GM18951 (cell line): ENCODE measurements around the gene RAB28.

ENCODE experiments used
- POLR2A ChIP-seq: IDR thresholded peaks from 4 replicates; pipeline ENCODE4 v1.6.1; 2011; ENCODE audit warnings: mild to moderate bottlenecking; ENCODE audit not compliant: insufficient read length, insufficient read depth; ENCODE audit errors: extremely low read depth
- in situ Hi-C: fragments of 300-500 bp; cut with MboI; formaldehyde crosslinking; loops from one replicate; pipeline ENCODE4 v1.12.0; 2022; ENCODE audit warnings: low sequenced_read_pairs, mixed read lengths, inconsistent platforms; ENCODE audit not compliant: unreplicated experiment

The RAB28 gene

DNA sequence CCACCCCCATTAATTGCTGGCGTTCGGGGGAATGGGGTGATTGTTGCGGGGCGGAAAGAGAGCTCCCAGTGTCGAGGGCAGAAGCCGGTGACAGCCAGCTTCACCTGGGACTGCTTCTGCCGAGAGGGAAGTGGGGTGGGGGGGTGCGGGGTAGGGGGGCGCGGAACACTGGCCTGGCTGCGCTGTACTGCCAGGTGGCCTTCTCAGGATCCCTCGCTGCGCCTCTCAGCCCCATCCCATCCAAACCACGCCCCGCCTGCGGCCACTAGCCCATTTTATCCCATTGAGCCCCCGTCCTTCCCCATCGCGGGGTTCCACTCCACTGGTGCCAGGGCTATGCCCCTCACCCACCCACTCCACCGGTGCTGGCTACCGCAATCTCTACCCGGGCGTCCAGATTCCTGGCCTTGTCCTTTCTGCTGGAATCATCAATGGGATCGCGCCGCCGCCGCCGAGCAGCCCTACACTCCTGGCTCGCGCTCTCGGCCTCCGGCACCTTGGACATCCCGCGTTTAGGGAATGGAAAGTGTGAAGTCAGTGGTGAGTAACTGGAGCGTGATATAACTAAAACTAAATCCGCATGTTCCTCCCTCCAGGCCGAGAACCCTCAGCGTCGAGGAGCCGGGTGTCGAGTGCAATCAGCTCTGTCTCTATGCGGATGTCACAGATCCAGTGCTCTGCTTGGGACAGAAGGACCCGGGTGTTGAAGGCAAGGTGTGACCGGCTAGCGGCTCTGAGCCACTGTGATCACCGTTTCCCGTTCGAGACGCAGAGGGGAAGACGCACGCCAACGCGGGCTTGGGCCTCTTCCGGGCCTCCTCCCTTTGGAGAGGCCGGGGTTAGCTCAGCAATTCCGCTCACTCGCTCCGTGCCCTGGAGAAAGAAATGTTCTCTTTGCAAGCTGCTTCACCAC is 39.7 kb upstream of the RAB28 start:
- in situ Hi-C loops, result no loop called here
- no peak for TF ChIP-seq POLR2A

DNA sequence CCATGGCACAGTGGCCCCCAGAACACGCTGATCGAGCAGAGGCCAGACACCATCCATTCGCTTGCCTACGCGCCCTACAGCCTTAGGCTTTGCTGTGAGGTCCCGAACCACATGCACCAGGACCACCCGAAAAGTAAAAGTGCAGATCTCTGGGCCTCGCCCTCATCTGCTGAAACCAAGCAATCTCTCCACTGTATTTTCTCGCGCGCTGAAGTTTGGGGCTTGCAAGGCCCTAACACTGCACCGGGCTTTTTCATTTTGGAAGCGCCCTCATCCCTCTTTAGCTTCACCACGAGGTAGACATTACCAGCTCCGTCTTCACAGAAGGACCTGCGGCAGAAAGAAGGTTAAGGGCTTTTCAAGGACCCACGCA is 39.0 kb upstream of the RAB28 start:
- no peak for TF ChIP-seq POLR2A
- in situ Hi-C loops, result no loop called here

DNA sequence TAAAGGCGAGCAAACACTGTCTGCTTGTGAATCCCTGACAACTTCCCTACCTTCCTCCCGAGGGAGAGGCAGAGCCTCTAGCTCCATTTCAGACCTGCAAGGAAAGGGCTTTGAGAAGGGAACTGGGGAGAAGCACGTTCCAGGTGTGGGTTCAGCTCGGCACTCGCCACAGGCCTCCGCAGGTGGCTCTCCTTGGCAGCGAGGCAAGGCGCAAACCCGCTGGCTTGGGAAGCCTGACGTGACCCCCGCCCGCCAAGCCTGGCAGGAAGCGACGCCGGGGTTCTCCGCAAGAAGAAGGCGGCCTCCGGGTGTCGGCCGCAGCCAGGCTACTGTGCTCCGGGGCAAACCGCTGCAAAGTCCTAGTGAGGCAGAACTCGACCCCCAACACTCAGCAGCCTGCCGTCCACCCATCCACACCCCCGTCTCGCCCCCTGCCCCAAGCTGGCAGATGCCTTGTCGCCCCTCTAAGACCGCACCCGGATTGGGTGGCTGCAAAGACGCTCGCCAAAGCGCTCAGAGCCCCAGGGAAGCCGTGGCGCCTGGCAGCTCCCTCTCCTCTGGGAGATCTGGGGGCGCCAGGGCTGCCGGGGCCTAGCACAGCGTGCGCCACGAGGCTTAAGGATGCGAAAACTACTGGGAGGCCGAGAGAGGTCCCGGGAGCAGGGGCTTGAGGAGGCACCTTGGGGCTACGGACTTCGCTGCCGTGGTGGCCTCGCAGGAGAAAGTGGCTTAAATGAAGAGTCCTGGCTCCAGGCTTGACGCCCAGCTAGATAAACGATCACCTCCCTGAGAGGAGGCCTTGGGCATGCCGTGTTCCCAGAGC is 38.4 kb upstream of the RAB28 start:
- in situ Hi-C loops, result no loop called here
- no peak for TF ChIP-seq POLR2A

DNA sequence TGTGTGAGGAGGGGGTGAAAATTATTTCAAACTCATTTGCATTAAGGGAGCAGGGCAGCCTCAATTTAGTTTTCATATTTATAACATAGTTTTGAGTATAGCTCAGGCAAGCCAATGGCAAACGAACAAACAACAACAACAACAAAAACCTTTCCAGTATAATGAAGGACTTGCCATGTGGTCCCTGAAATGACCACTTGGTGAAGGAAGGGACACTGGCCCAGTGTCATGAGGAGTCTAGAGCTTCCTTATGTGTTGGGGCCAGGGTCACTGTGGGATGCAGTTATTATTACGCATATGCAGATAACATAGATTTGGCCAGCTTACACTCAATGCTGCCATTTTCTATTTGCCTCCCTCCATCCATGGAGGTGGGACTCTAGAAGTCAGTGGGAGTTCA is 36.9 kb upstream of the RAB28 start:
- in situ Hi-C loops, result no loop called here
- no peak for TF ChIP-seq POLR2A

DNA sequence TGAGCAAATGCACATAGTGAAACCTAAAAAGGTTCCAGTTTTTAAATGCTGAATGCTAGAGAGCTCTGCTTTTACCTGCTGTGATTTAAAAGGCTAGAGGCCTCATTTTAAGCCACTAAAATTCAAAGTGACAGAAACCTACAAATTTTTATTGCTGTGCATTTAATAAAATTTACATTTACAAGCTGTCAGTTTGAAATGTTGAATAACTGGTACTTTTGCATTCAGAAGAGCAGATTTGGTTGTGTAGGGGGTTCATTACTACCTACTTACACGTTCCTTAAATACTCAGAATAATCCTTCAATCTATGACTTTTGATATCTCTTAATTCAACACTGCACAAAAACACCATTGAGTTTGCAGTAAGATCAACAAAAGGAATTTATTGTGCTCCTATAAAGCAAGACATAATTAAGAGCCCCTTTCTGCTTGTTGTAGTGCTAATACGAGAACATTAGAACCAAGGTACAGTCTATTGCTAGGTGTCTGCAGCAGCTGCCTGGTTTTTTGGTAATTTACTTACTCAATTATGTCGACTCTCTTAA is 32.2 kb upstream of the RAB28 start:
- in situ Hi-C loops, result no loop called here
- no peak for TF ChIP-seq POLR2A

DNA sequence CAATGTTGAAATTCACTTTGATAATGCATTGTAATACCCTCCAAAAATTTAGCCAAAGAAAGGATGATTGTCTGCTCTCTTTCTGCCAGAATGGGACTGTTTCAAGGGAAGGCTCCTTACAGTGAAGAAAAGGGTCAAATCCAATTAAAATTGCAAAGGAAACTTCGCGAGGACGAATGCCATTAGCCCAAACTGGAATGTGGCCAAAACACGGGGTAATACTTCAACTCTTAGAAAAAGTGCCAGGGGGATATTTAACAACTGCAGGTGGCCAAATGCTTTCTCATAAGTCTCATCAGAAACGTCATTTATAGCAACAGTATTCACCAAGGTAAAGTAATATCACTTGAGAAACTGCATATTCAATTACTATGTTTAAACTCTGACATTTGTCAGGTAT is 31.1 kb upstream of the RAB28 start:
- no peak for TF ChIP-seq POLR2A
- in situ Hi-C loops, result no loop called here

DNA sequence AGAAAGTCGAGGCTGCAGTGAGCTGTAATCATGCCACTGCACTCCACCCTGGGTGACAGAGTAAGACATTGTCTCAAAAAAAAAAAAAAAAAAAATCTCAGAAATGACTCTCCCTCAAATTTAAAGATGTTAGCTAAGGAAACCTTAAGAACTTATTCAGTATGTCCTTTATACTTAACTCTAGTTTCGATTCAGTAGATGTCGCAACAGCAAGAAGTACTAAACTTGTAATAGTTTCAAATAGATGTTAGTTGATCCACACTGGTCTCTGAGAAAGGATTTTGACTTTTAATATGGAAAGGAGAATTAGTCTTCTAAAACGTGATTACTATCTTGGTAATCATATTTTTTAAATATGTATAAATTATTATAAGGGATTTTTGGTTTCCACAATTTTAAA is 30.6 kb upstream of the RAB28 start:
- in situ Hi-C loops, result no loop called here
- no peak for TF ChIP-seq POLR2A

DNA sequence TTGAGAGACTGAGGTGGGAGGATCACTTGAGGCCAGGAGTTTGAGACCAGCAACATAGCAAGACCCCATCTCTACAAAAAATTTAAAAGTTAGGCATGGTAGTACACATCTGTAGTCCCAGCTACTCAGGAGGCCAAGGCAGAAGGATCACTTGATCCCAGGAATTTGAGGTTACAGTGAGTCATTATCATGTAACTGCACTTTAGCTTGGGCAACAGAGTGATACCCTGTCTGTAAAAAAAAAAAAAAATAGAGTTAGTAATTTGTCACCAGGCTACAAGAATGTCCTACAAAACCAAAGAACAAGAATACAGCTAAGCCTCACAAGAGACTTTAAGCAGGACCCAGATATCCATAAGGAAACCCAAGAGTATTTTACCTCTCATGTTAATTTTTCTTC is 27.0 kb upstream of the RAB28 start:
- in situ Hi-C loops, result no loop called here
- no peak for TF ChIP-seq POLR2A

DNA sequence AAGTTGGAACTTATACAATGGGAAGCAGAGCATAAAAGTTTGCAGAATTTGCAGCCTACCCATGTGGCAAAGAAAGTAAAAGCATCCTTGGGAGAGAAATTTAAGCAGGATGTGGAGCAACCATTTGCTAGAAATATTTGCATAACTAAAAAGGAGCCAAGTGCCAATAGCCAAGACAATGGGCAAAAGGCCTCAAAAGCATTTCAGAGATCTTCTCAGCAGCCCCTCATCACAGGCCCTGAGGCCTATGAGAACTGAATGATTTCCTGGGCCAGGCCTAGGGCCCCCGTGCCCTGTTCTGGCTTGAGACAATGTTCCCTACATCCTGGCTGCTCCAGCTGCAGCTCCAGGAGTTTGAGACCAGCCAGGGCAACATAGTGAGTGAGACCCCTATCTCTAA is 25.3 kb upstream of the RAB28 start:
- no peak for TF ChIP-seq POLR2A
- in situ Hi-C loops, result no loop called here

DNA sequence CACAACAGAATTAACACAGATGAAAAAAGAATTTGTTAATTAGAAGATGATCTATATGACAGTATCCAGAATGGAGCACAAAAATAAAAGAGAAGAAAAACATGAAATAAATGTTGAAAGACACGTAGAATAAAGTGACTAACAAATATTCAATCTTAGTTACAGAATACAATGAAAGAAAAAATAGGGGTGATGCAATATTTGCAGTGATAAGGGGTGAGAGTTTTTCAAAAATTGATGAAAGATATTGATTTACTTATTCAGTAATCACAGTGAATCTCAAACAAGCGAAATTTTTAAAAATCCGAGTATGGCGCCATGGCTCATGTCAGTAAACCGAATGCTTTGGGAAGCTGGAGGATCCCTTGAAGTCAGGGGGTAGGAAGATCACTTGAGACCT is 20.2 kb upstream of the RAB28 start:
- TF ChIP-seq POLR2A, result no peak
- in situ Hi-C loops, result no loop called here

DNA sequence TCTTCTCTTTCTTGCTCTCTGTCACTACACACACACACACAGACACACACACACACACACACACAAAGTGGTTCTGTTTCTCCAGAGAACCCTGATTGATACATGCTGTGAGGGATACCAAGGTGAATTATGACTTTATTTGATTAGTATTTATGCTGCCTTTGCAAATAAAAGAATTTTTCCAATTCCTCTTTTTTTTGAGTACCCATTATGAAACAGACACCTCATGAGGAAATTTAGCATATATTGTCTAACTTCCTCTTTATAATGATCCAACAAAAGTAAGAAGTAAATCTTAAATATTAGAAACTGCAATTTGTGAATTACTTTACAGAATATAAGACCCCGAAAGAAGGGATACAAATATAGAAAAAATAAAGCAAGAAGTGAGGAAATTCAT is 14.3 kb upstream of the RAB28 start:
- in situ Hi-C loops, result no loop called here
- TF ChIP-seq POLR2A, result no peak

DNA sequence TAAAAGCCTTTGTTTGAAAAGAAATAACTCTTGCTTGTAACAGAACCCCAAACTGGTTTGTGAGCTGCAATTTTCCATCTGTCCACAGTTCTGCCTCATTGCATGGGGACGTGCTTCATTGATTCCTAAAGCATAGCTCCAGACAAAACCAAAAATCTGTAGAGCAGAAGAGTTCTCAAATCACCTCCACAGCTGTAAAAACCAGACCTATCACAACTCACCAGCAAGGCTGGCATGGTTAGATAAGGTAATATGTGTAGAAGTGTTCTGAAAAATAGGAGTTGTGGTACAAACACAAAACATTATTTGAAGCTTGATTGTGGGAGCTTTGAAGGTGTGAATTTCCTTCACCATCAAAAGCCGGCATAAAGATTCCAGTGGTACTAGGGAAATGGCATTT is 12.5 kb upstream of the RAB28 start:
- in situ Hi-C loops, result no loop called here
- TF ChIP-seq POLR2A, result no peak

DNA sequence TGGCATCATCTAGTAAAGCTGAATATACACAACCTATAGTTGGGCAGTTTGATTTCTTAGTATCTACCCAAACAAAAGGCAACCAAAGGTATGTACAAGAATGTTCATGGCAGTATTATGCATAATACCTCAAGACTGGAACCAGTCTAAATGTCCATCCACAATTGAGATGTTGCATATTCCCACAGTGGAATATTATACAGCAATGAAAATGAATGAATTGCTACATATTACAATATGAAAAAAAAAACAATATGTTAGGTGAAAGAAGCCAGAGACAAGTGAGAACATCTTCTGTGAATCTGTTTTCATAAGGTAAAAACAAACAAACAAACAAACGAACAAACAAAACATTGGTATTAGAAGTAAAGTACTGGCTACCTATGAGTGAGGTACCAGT is 11.6 kb upstream of the RAB28 start:
- in situ Hi-C loops, result no loop called here
- TF ChIP-seq POLR2A, result no peak
